ENCODE measurements around the gene C1S. TPM values are rescaled to one million over a fixed set of nuclear protein-coding genes. Genes with fewer than 3 reads are reported as not detected.

Gene C1S
- total RNA-seq, 3 donors from 2014 or later (not counting 1 experiment from before 2014, with no cell fraction given), result 1.6 to 1.9 (median 1.9) TPM

DNA sequence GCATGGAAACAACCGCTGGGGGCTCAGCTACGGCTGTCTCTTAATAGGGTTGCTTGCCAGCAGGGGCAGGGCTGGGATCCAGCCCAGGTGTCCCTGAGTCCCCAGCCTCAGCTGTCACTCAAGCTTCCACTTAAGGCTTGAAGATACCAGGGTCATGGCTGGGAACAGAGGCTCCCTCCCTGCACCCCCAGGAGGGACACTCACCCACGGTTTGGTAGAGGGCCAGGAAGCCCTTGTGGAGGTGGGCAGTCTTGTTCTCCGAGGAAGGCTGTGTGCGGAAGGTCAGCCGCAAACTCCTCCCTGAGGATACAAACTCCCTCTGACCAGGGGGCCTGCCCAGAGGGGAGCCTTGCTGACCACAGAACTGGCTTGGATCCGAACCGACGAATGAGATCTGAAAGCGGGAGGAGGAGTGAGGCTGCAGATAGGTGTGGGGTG is 41.2 kb downstream of the C1S start:
- Mint-ChIP-seq H3K9me3 (peaks cover 2 to 5% of the 10 kb centered on the region in 2 donors), H3K4me3 (no peak overlapping the region), H3K27me3 (ENCODE audit: low read depth in 2 of 2) (no peaks in the 10 kb centered on the region), H3K27ac (no peak overlapping the region), H3K4me1 (peaks cover 32 to 36% of the 10 kb centered on the region in 2 donors), H3K36me3 (peaks cover 13% of the 10 kb centered on the region)
- Histone ChIP-seq H3K36me3 (ENCODE audit: control insufficient read depth, insufficient read depth, low read length) (peaks cover 17% of the 10 kb centered on the region), H3K9me3 (ENCODE audit: control insufficient read depth, insufficient read depth, low read length) (no peaks in the 10 kb centered on the region), H3K4me1 (ENCODE audit: control insufficient read depth, insufficient read depth, low read length) (no peaks in the 10 kb centered on the region), H3K4me3 (ENCODE audit: low read length) (no peak overlapping the region), H3K27me3 (ENCODE audit: control insufficient read depth, insufficient read depth, low read length) (no peaks in the 10 kb centered on the region), H3K27ac (ENCODE audit: low read length) (no peak overlapping the region)
- 95% methylated on average over 10 of the region's 10 CpGs for WGBS (ENCODE audit: insufficient coverage)
- intact Hi-C loops (cut with micrococcal nuclease), result no loop called here
- TF ChIP-seq CTCF (IDR thresholded peaks at IDR 0.05), result no peak
- no peak for DNase-seq
- ATAC-seq, result no peak

GRCh38 chr12:7102582-7102981 is 42.1 kb downstream of the C1S start:
- no peak for DNase-seq
- Mint-ChIP-seq H3K4me1 (peaks cover 35 to 41% of the 10 kb centered on the region in 2 donors), H3K9me3 (peaks cover 2 to 5% of the 10 kb centered on the region in 2 donors), H3K27me3 (ENCODE audit: low read depth in 2 of 2) (no peaks in the 10 kb centered on the region), H3K36me3 (peaks cover 13% of the 10 kb centered on the region), H3K4me3 (no peak overlapping the region), H3K27ac (peak overlapping the region in 1 of 2 donors; percentile 31)
- H3K4me1 ChIP-seq (ENCODE audit: control insufficient read depth, insufficient read depth, low read length), result peaks cover 7% of the 10 kb centered on the region
- TF ChIP-seq CTCF (IDR thresholded peaks at IDR 0.05), result no peak
- H3K27ac ChIP-seq (ENCODE audit: low read length), result no peak overlapping the region
- no peak overlapping the region for H3K4me3 ChIP-seq (ENCODE audit: low read length)
- H3K27me3 ChIP-seq (ENCODE audit: control insufficient read depth, insufficient read depth, low read length), result no peaks in the 10 kb centered on the region
- 62% methylated on average over 3 of the region's 3 CpGs for WGBS (ENCODE audit: insufficient coverage)
- ATAC-seq, result no peak
- H3K9me3 ChIP-seq (ENCODE audit: control insufficient read depth, insufficient read depth, low read length), result no peaks in the 10 kb centered on the region
- intact Hi-C loops (cut with micrococcal nuclease), result no loop called here
- H3K36me3 ChIP-seq (ENCODE audit: control insufficient read depth, insufficient read depth, low read length), result peaks cover 17% of the 10 kb centered on the region

DNA sequence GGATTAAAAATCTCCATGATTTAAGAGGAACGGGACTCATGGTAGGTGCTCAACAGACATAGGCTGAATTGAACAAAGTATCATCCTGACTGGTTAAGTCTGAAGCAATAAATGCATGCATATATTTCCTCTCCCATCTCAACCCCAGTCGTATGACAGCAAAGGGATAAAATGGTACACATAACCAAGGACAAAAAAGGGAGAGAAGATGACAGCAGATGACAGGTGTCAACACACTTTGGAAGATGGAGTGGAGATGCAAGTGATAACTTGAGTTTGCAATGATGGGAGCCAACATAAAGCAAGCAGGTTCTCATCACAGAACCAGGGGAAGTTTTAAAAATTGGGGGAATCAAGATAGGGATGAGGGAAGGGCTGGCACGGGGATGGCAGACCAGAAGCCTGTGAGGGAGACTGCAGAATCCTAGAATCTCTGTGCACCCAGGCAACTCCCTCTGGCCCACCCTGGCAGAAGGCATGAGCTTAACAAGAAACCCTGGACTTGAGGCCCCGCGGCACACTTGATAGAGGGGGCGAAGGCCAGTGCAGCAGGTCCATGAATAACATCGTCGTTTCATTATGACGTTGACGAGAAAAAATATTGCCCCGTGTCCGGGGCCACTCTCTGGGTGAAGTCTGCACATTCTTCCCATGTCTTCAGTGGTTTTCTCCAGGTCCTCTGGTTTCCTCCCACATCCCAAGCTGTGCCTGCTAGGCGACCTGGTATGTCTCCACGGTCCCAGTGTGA is 43.5 kb downstream of the C1S start:
- WGBS (ENCODE audit: insufficient coverage), result 95% methylated on average over 14 of the region's 14 CpGs
- Mint-ChIP-seq H3K27ac (peak overlapping the region in 1 of 2 donors; percentile 52), H3K4me3 (no peak overlapping the region), H3K36me3 (peaks cover 13% of the 10 kb centered on the region), H3K27me3 (ENCODE audit: low read depth in 2 of 2) (no peaks in the 10 kb centered on the region), H3K4me1 (peaks cover 46 to 53% of the 10 kb centered on the region in 2 donors), H3K9me3 (peaks cover 2 to 5% of the 10 kb centered on the region in 2 donors)
- ATAC-seq (no peak), DNase-seq (no peak)
- Histone ChIP-seq H3K4me1 (ENCODE audit: control insufficient read depth, insufficient read depth, low read length) (peaks cover 15% of the 10 kb centered on the region), H3K36me3 (ENCODE audit: control insufficient read depth, insufficient read depth, low read length) (peaks cover 13% of the 10 kb centered on the region), H3K9me3 (ENCODE audit: control insufficient read depth, insufficient read depth, low read length) (no peaks in the 10 kb centered on the region), H3K4me3 (ENCODE audit: low read length) (no peak overlapping the region), H3K27me3 (ENCODE audit: control insufficient read depth, insufficient read depth, low read length) (no peaks in the 10 kb centered on the region), H3K27ac (ENCODE audit: low read length) (no peak overlapping the region)
- intact Hi-C loops (cut with micrococcal nuclease), result no loop called here
- TF ChIP-seq CTCF (IDR thresholded peaks at IDR 0.05), result no peak
